Inferior parietal cortex (tissue), 1 donor: Measurements from ENCODE around the gene C12orf75.
A peak's percentile ranks its signal among the peaks of the same experiment; 100 is the strongest.
"Not testable (repeated sequence)": the region's sequence is repeated elsewhere in the genome, so short reads cannot be mapped to it uniquely, and the experiment has no call there.

ENCODE experiments used
- DNase-seq: peaks from one replicate; pipeline ENCODE4 v3.0.0-alpha.2; 2016; ENCODE audit errors: extremely low spot score

C12orf75 gene

DNA sequence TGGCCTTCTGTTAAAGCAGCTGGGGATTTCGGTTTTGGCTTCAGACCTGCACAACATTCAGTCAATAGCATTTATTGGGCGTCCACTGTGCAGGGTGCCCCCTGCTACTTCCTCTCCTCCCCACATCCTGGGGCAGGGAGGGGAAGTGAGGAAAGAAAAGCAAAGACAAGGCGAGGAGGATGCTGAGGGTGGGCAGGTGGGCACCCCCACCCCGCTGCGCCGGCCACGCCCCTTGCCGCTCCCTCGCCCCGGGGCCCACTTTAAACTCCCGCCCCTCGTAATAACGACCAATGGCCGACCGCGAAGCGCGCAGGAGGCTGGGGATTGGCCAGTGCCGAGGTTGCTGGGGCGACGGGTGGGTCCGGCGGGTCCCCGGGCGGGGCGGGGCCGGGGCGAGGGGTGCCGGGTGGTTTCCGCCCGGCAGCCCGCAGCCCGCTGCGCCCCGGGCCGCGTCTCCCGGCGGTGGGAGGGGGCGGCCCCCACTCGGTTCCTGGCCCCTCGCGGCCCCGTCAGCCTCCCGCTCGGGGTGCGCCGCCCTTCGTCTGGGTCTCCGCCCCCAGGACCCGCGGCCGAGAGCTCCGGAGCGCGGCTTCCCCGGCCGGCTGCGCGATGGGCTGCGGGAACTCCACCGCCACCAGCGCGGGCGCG, at the start of gene C12orf75:
Gene C12orf75 (plus strand): TSS at position 409 of the 648 bp plus-strand sequence. CDS start 201 bp downstream, at position 610.
- DNase-seq, result peak; percentile 39

- DNase-seq, result no peak
Measured at GRCh38 chr12:105280966-105281693, 49.4 kb upstream of the C12orf75 start.

DNA sequence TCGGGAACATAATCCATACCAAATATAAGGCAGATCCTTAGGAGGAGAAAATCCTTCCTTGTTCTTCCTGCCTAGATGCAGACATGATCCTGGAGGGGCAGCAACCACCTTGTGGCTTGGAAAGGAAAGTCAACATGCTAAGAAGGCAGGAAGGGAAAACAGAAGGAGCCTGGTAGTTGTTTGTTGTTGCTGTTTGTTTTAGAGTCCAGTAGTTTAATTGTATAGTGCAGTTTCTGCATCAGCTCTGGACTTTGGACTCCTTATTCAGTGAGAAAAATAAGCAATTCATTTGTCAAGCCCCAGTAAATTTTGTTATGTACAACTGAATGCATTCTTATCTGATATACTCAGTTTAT, 48.8 kb upstream of the C12orf75 start:
- DNase-seq, result no peak

DNA sequence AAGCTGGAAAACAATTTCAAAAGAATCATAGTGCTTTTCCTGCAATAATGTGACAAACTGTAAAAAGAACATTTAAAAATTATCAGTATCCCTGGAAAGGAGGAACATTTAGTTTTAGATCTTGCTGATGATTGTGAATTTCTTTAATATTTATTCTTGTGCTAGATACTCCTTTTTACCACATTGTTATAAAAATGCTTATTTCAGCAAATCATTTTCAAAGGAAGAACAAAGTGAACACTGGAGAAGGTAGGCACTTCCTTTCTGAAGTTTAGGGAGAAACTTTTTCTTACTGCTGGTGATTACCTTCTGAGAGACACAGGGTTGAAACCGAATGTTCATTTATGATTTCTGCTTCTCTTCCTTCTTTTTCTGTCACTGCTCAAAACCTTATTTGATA, 45.1 kb upstream of the C12orf75 start:
- DNase-seq, result no peak

DNA sequence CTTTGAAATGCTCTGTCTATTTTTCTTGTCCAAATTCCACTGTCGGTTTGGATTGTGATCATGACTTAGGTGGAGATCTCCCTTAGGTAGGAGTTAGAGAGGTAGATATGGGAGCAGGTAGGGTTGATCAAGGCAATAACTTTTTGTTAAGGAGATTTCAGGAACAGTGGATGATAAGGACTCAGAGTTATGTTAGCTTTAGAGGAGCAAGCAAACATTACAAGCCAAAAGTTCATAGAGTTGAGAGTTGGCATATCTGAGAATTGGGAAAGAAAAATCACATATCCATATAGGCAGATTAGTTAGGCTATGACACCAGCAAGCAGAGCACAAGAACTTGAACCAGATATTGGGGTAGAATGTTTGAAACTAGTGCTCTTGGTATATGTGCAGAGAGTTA, 43.1 kb upstream of the C12orf75 start:
- no peak for DNase-seq

DNA sequence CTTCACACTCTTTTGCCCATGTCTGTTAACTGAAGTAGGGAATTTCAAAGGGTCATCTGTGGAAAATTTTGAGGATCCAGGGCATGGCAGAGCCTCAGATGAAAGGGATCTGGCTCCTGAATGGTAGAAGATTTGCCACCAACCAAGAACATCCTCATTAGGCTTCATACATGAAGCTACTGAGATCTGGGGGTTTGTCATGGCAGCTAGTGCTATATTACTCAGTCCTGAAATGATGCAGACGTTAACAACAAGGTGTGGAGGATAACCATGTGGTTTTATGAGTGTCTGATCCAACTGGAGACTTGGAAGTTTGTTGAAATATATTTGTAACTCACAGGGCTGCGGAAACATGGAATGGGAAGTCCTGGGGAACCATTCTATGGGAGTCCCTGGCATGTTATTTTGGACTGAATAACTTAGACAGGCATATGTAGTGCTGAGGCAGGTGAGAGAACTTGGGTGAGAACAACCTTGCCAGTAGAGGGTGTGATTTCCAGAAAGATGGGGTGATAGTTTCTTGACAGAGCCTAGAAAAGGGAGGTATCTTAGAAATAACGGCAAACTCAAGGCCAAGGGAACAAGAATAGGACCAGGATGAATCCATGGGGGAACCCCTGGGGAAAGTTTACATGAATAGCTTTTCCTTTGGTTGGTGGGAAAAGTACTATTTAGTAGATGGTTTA, 42.0 kb upstream of the C12orf75 start:
- DNase-seq, result no peak

- no peak for DNase-seq
Measured at GRCh38 chr12:105289114-105289904, 41.2 kb upstream of the C12orf75 start.

- no peak for DNase-seq
Measured at GRCh38 chr12:105291531-105291930, 39.0 kb upstream of the C12orf75 start.

GRCh38 chr12:105292705-105293104, 37.8 kb upstream of the C12orf75 start:
- DNase-seq, result no peak

GRCh38 chr12:105293187-105293586, 37.3 kb upstream of the C12orf75 start:
- DNase-seq, result no peak

DNA sequence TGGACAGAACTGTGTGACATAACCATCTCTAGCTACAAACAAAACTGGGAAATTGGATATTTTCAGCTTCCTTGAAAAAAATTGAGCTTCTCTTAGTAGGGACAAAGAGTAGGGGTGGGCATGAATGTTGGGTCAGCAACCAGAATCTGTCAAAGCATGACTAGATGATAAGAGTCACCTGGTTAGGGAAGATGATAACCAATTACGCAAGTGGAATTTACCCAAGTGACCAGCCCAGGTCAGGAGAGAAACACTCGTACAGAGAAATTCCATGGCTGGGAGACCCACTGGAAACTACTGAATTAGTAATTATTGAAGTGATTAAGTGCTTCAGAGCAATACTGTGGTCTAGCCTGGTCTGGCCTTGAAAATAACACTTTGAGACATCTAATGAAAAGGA, 36.3 kb upstream of the C12orf75 start:
- DNase-seq, result no peak

GRCh38 chr12:105294886-105295479, 35.5 kb upstream of the C12orf75 start:
- DNase-seq, result no peak

DNA sequence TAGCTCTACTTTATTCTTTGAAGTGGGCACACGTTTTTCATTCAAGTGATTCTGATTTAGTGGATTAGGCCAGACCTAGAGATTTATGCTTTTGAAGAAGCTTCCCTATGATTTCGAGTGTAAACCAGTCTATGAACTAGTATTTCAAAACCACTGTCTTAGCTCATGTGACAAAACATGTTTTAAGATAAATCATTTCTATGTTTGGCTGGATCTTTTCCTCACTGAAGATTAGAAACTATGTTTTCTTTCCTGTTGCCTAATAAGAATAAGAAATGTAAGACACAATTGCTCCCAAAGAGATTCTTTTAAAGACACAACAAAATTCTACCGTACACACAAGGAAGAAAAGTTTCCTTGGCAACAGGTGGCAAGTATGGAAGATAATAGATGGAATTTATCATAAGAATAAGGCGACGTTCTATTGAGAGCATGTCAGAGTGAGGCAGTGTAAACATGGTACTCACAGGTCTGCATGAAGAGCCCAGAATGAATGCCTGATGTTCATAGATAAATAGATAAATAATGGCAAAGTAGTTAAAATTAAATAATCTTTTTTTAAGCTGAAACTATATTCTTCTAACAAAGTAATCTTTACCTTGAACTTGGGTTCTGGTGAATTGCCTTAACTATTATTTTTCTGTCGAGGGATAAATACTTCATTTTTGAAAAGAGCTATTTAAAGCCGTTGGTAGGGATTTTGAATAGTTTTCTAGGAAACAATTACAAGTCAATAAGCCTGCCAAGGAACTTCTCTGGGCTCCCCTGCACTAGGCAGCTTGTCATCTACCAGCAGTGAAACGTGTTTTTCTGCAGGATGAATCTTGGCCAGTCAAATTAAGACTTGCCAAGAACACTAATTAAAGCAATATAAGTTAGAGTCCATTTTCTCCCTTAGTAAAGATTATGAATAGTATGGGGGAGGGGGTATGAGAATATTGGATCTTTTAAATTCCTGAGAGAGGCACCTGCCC, 34.1 kb upstream of the C12orf75 start:
- DNase-seq, result no peak

DNA sequence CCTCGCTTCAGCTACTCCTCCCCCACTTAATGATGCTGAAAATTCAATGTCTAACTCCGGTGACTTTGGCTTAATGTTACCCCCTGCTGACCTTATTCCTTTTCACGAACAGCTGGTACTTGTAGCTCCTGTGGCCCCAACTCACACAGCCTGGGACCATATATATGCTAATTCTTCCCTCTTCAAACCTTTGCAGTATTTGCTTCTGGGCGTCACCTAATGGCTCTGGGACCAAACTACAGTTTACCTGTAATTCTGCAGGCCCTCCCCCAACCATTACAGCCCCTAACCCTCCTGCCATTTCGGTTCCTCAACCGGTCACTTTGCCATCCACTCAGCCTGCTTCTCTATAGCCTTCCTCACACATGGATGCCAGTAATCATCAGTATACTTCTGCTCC, 29.6 kb upstream of the C12orf75 start:
- no peak for DNase-seq

- no peak for DNase-seq
Measured at GRCh38 chr12:105301696-105302095, 28.8 kb upstream of the C12orf75 start.

DNA sequence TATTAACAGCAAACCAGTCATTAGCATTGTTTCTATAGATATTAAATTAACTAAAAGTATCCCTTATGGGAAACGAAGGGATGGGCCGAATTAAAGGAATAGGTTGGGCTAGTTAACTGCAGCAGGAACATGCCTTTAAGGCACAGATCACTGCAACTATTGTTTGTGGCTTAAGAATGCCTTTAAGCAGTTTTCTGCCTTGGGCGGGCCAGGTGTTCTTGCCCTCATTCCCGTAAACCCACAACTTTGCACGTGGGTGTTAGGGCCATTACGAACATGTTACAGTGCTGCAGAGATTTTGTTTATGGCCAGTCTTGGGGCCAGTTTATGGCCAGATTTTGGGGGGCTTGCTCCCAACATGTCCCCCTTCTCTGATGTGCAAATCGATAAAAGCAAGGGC, 27.5 kb upstream of the C12orf75 start:
- not testable (repeated sequence) for DNase-seq

DNA sequence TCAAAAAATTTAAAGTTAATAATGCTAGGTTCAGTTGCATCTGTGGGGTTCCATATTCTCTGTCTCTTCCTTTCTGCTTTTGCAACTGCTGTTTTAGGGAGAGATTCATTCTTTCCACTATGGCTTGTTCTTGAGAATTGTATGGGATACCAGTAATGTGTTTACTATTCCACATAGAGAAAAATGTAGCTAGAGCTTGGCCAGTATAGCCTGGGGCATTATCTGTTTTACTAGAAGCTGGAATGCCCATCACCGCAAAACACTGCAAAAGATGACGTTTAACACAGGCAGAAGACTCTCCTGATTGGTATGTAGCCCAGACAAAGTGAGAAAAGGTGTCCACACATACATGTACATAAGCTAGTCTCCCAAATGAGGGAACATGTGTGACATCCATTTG, 25.9 kb upstream of the C12orf75 start:
- not testable (repeated sequence) for DNase-seq

GRCh38 chr12:105307601-105308314, 22.7 kb upstream of the C12orf75 start:
- not testable (repeated sequence) for DNase-seq

DNA sequence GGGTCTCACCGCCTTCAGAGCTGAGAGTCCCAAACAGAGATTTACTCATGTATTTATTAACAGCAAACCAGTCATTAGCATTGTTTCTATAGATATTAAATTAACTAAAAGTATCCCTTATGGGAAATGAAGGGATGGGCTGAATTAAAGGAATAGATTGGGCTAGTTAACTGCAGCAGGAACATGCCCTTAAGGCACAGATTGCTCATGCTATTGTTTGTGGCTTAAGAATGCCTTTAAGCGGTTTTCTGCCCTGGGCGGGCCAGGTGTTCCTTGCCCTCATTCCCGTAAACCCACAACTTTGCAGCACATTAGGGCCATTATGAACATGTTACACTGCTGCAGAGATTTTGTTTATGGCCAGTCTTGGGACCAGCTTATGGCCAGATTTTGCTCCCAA, 21.7 kb upstream of the C12orf75 start:
- DNase-seq, result not testable (repeated sequence)

DNA sequence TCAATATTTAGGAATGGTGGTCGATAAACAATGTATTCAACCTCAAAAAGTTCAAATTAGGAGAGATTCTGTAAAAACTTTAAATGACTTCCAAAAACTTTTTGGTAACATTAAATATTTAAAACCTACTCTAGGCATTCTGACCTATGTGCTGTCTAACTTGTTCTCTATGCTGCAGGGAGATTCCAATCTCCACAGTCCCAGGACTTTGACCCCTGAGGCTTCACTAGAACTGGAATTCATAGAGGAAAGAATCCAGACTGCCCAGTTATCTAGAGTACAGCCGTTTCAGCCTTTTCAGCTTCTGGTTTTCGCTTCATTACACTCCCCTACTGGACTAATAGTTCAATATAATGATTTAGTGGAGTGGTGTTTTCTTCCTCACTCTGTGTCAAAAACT, 21.1 kb upstream of the C12orf75 start:
- not testable (repeated sequence) for DNase-seq
